ENCODE results near the gene STRADA.

Gene STRADA

GRCh38 chr17:63698381-63698885, 43.2 kb downstream of the STRADA start:
- no peak for TF ChIP-seq Cebpa-rat (IDR thresholded peaks at IDR 0.05)
- peaks cover 33% of the 10 kb centered on the region for H3K36me3 ChIP-seq
- peak overlapping the region; percentile 78 for H3K4me3 ChIP-seq
- H3K27ac ChIP-seq: peak overlapping the region; percentile 100
- H3K4me1 ChIP-seq: peaks cover 87% of the 10 kb centered on the region
- no peaks in the 10 kb centered on the region for H3K27me3 ChIP-seq
- H3K9me3 ChIP-seq: no peaks in the 10 kb centered on the region
- peaks cover 62% of the 10 kb centered on the region for H4K20me1 ChIP-seq
- H3K9ac ChIP-seq: peak overlapping the region; percentile 97
- peak overlapping the region; percentile 100 for H3K4me2 ChIP-seq

GRCh38 chr17:63697341-63698286, 44.0 kb downstream of the STRADA start:
- Histone ChIP-seq H3K9ac (peak overlapping the region; percentile 97), H3K36me3 (peaks cover 33% of the 10 kb centered on the region), H3K27me3 (no peaks in the 10 kb centered on the region), H3K27ac (peak overlapping the region; percentile 100), H3K4me3 (peak overlapping the region; percentile 78), H3K9me3 (no peaks in the 10 kb centered on the region), H4K20me1 (peaks cover 55% of the 10 kb centered on the region), H3K4me1 (peaks cover 79% of the 10 kb centered on the region), H3K4me2 (peak overlapping the region; percentile 100)
- no peak for TF ChIP-seq Cebpa-rat (IDR thresholded peaks at IDR 0.05)

GRCh38 chr17:63696381-63696961, 45.1 kb downstream of the STRADA start:
- peaks cover 44% of the 10 kb centered on the region for H3K36me3 ChIP-seq
- H3K27me3 ChIP-seq: no peaks in the 10 kb centered on the region
- H3K4me2 ChIP-seq: peak overlapping the region; percentile 100
- peak overlapping the region; percentile 78; the same call in 1 of the 2 replicates for H3K4me3 ChIP-seq
- TF ChIP-seq Cebpa-rat (IDR thresholded peaks at IDR 0.05): no peak
- H3K27ac ChIP-seq: peak overlapping the region; percentile 100
- H3K9me3 ChIP-seq: no peaks in the 10 kb centered on the region
- peaks cover 68% of the 10 kb centered on the region for H3K4me1 ChIP-seq
- H3K9ac ChIP-seq: peak overlapping the region; percentile 63; the same call in 1 of the 2 replicates
- peaks cover 50% of the 10 kb centered on the region for H4K20me1 ChIP-seq

DNA sequence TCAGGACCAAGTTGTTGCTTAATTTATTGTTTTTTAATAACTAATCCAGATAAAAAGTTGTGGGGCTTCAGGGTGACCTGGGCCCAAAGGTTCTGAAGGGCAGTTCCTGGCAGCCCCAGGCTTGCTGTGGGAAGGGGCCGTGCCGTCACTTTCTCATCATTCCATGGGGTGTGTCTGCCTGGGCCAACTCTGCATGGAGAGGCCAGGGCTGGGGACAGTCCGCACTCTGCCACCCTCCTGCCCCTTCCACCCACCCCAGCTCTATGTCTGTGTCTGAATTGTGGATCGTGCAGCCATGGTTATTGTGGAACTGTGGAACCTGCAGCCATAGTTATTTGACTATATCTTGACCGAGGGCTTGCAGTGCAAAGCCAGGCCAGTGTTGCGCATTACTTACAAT, 45.7 kb downstream of the STRADA start:
- Histone ChIP-seq H4K20me1 (peaks cover 56% of the 10 kb centered on the region), H3K4me2 (peak overlapping the region; percentile 100), H3K9ac (no peak overlapping the region), H3K4me3 (no peak overlapping the region), H3K27me3 (no peaks in the 10 kb centered on the region), H3K27ac (peak overlapping the region; percentile 100), H3K36me3 (peaks cover 50% of the 10 kb centered on the region), H3K4me1 (peaks cover 63% of the 10 kb centered on the region), H3K9me3 (no peaks in the 10 kb centered on the region)
- no peak for TF ChIP-seq Cebpa-rat (IDR thresholded peaks at IDR 0.05)

DNA sequence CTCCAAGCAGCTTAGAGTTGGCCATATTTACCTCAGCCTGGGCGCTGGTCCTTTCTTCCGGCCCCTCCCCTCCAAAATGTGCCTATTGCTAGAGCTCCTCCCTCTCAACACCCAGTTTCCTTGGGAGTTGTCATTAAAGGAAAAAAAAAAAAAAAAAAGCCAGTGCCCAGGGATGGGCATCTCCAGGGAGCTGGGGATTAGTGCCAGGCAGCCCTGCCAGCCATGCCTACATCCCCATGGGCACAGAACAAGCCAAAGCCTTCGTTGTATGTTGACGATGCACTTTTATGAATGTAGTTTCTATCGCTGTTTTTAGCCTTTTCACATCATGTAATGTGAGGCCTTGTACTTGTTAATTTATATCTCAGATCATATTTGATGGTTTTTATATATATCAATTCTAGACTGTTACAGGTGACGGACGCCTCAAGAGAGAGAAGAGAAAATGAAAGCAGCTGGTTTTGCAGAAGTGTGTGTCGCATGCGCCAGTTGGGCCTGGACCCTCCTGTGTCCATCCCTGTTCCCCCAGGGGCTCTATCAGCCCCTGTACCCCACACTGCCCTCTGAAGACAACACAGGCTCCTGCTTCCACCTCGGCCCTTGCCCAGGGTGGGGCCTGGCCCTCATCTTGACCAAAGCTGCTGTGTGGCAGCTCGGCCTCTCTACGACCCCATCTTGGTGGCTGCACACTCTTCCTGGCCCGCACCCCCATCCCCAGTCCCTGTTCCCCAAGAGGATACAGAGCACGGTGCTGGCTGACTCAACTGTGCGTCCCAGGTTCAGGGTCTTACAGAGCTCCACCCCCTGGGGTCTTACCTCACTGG, 46.4 kb downstream of the STRADA start:
- peaks cover 57% of the 10 kb centered on the region for H3K36me3 ChIP-seq
- H3K4me3 ChIP-seq: no peak overlapping the region
- peak overlapping the region; percentile 100 for H3K27ac ChIP-seq
- H3K9me3 ChIP-seq: no peaks in the 10 kb centered on the region
- 0 out of 2 replicates have a peak overlapping the region, but pooled peaks have one; percentile 8 for H3K9ac ChIP-seq
- H3K27me3 ChIP-seq: no peaks in the 10 kb centered on the region
- no peak for TF ChIP-seq Cebpa-rat (IDR thresholded peaks at IDR 0.05)
- H4K20me1 ChIP-seq: peaks cover 58% of the 10 kb centered on the region
- H3K4me1 ChIP-seq: peaks cover 56% of the 10 kb centered on the region
- peak overlapping the region; percentile 100 for H3K4me2 ChIP-seq

GRCh38 chr17:63694229-63694949, 47.2 kb downstream of the STRADA start:
- Histone ChIP-seq H3K4me1 (peaks cover 56% of the 10 kb centered on the region), H3K27ac (peak overlapping the region; percentile 42)

DNA sequence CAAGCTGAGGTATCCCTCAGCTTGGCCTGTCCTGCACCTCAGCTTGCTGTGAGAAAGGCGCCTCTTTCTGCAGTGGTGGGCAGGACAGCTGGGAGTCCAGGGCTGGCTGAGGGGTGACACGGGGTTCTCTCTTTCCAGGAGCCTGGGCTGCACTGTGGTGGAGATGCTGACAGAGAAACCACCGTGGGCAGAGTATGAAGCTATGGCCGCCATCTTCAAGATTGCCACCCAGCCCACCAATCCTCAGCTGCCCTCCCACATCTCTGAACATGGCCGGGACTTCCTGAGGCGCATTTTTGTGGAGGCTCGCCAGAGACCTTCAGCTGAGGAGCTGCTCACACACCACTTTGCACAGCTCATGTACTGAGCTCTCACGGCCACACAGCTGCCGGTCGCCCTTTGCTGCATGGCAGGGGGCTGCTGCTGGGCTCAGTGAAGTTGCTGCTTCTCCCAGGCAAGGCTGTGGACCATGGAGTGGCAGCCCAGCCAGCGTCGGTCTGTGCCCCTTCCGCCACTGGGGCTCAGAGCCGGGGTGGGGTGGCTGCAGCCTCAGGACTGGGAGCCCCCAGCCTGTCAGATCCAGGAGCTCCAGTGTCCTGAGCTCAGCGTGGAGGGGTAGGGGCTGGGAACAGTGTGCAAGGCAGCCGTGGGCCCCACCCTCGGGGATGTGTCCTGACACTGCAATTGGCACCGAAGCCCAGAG, 48.0 kb downstream of the STRADA start:
- Histone ChIP-seq H3K4me3 (no peak overlapping the region), H3K4me1 (peaks cover 50% of the 10 kb centered on the region), H3K27me3 (no peaks in the 10 kb centered on the region), H4K20me1 (peaks cover 53% of the 10 kb centered on the region), H3K4me2 (peak overlapping the region; percentile 100; the same call in 1 of the 2 replicates), H3K9ac (no peak overlapping the region), H3K9me3 (no peaks in the 10 kb centered on the region), H3K27ac (peak overlapping the region; percentile 42), H3K36me3 (peaks cover 74% of the 10 kb centered on the region)
- TF ChIP-seq Cebpa-rat (IDR thresholded peaks at IDR 0.05): no peak

More at GRCh38 chr17:63694229-63694949, 47.2 kb downstream of the STRADA start:
- H3K36me3 ChIP-seq: peaks cover 65% of the 10 kb centered on the region
- H3K9ac ChIP-seq: peak overlapping the region; percentile 52
- no peaks in the 10 kb centered on the region for H3K9me3 ChIP-seq
- H3K4me2 ChIP-seq: peak overlapping the region; percentile 100
- H3K4me3 ChIP-seq: no peak overlapping the region
- peaks cover 58% of the 10 kb centered on the region for H4K20me1 ChIP-seq
- TF ChIP-seq Cebpa-rat (IDR thresholded peaks at IDR 0.05): no peak
- H3K27me3 ChIP-seq: no peaks in the 10 kb centered on the region

GRCh38 chr17:63692195-63692816, 49.3 kb downstream of the STRADA start:
- TF ChIP-seq Cebpa-rat (IDR thresholded peaks at IDR 0.05): no peak
- Histone ChIP-seq H3K9me3 (no peaks in the 10 kb centered on the region), H3K36me3 (peaks cover 84% of the 10 kb centered on the region), H3K27me3 (no peaks in the 10 kb centered on the region), H4K20me1 (peaks cover 40% of the 10 kb centered on the region), H3K4me2 (no peak overlapping the region), H3K4me1 (peaks cover 38% of the 10 kb centered on the region), H3K27ac (no peak overlapping the region), H3K4me3 (no peak overlapping the region), H3K9ac (no peak overlapping the region)

All from BLaER1 (cell line).